Glutamatergic neuron (in vitro differentiated cells): ENCODE results near the gene PMEPA1. TPM values are rescaled to one million over a fixed set of nuclear protein-coding genes. Genes with fewer than 3 reads are reported as not detected.
A peak's percentile ranks its signal among the peaks of the same experiment; 100 is the strongest.

Source experiments
- DNase-seq: peaks from one replicate; pipeline ENCODE4 v3.0.0; 2022
- H3K27ac Mint-ChIP-seq: one replicate; pipeline ENCODE4 v1.8.0; 2020; ENCODE audit warnings: mild to moderate bottlenecking, mixed read lengths, inconsistent platforms; ENCODE audit not compliant: unreplicated experiment
- H3K27me3 Mint-ChIP-seq: one replicate; pipeline ENCODE4 v1.8.0; 2020; ENCODE audit warnings: mild to moderate bottlenecking, moderate library complexity, mixed read lengths, inconsistent platforms; ENCODE audit not compliant: unreplicated experiment
- H3K36me3 Mint-ChIP-seq: one replicate; pipeline ENCODE4 v1.8.0; 2020; ENCODE audit warnings: mild to moderate bottlenecking, mixed read lengths, inconsistent platforms; ENCODE audit not compliant: unreplicated experiment
- H3K4me1 Mint-ChIP-seq: one replicate; pipeline ENCODE4 v1.8.0; 2020; ENCODE audit warnings: mild to moderate bottlenecking, low read depth, mixed read lengths, inconsistent platforms; ENCODE audit not compliant: unreplicated experiment
- H3K4me3 Mint-ChIP-seq: one replicate; pipeline ENCODE4 v1.8.0; 2020; ENCODE audit warnings: mild to moderate bottlenecking, mixed read lengths, inconsistent platforms; ENCODE audit not compliant: unreplicated experiment
- H3K9me3 Mint-ChIP-seq: one replicate; pipeline ENCODE4 v1.8.0; 2020; ENCODE audit warnings: mild to moderate bottlenecking, moderate library complexity, mixed read lengths, inconsistent platforms; ENCODE audit not compliant: unreplicated experiment
- CTCF ChIP-seq: fragments of 200-600 bp; sonication (generic); IDR thresholded peaks from one replicate; pipeline ENCODE4 v1.5.0; 2021; ENCODE audit not compliant: partially characterized antibody, unreplicated experiment
- total RNA-seq: library from RNA; stranded (reverse); fragmentation: NEBNext Ultra II Directional; extraction: Animal tissue kit (Norgen Biotek cat#: 25700); gene quantifications from one replicate; pipeline ENCODE4 v1.2.1, GENCODE V29; 2021; ENCODE audit not compliant: unreplicated experiment

The PMEPA1 gene
- total RNA-seq, 1 donor from 2014 or later: 14.4 TPM

DNA sequence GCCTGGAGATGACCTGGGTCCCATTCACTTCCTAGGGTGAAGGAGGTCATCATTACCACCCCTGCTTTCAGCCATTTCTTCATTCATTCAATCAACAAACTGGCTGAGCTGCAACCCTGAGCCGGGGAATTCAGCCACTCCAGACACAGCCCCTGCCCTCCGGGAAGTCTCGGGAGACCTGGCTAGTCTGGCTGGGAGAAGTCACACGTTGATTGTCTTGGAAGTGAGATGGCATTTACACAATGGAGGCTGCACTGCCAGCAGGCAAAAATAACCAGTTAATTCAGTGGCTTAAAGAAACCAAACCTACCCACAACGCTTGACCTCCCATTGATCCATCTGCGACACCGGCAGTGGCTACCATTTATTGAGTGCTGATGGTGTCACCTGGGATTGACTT lies 2.0 kb upstream of the PMEPA1 start:
- H3K27ac Mint-ChIP-seq: no peak overlapping the region
- no peak overlapping the region for H3K4me3 Mint-ChIP-seq
- H3K27me3 Mint-ChIP-seq: peaks cover 14% of the 10 kb centered on the region
- DNase-seq: no peak
- H3K4me1 Mint-ChIP-seq: peaks cover 19% of the 10 kb centered on the region
- TF ChIP-seq CTCF: no peak
- no peaks in the 10 kb centered on the region for H3K36me3 Mint-ChIP-seq
- peaks cover 12% of the 10 kb centered on the region for H3K9me3 Mint-ChIP-seq

- Mint-ChIP-seq H3K4me1 (peaks cover 21% of the 10 kb centered on the region), H3K4me3 (peak overlapping the region; percentile 83), H3K36me3 (no peaks in the 10 kb centered on the region), H3K9me3 (peaks cover 12% of the 10 kb centered on the region), H3K27me3 (peaks cover 14% of the 10 kb centered on the region), H3K27ac (no peak overlapping the region)
- TF ChIP-seq CTCF: no peak
- no peak for DNase-seq
These were observed 1.5 kb upstream of the PMEPA1 start for GRCh38 chr20:57711311-57711712.

GRCh38 chr20:57710841-57711240 lies 1.0 kb upstream of the PMEPA1 start:
- peak overlapping the region; percentile 83 for H3K4me3 Mint-ChIP-seq
- H3K36me3 Mint-ChIP-seq: no peaks in the 10 kb centered on the region
- TF ChIP-seq CTCF: no peak
- DNase-seq: no peak
- H3K27ac Mint-ChIP-seq: no peak overlapping the region
- H3K4me1 Mint-ChIP-seq: peaks cover 24% of the 10 kb centered on the region
- peaks cover 14% of the 10 kb centered on the region for H3K27me3 Mint-ChIP-seq
- peaks cover 12% of the 10 kb centered on the region for H3K9me3 Mint-ChIP-seq

GRCh38 chr20:57708694-57709673 lies 831 bp downstream of the PMEPA1 start:
- Mint-ChIP-seq H3K36me3 (no peaks in the 10 kb centered on the region), H3K4me1 (peaks cover 34% of the 10 kb centered on the region), H3K27ac (peak overlapping the region; percentile 92), H3K27me3 (peaks cover 14% of the 10 kb centered on the region), H3K4me3 (peak overlapping the region; percentile 99), H3K9me3 (peaks cover 12% of the 10 kb centered on the region)
- TF ChIP-seq CTCF: no peak
- DNase-seq: peak; percentile 53
